AG04450 (cell line): Measurements from ENCODE around the gene CERK. TPM values are rescaled to one million over a fixed set of nuclear protein-coding genes. Genes with fewer than 3 reads are reported as not detected.
"Not testable (repeated sequence)": the region's sequence is repeated elsewhere in the genome, so short reads cannot be mapped to it uniquely, and the experiment has no call there.

ENCODE experiments used
- CTCF ChIA-PET: fragments of 300-600, 350-600 bp; formaldehyde crosslinking; extraction: SDS; loops from one replicate; lab custom pipeline; 2022; ENCODE audit warnings: antibody characterized with exemption, inconsistent platforms; lab: Charles Lee
- POLR2A ChIA-PET: fragments of 350-600 bp; formaldehyde crosslinking; extraction: SDS; loops from one replicate; lab custom pipeline; 2021; ENCODE audit warnings: antibody characterized with exemption, inconsistent platforms; lab: Yijun Ruan, JAX
- DNase-seq: peaks from one replicate; pipeline ENCODE4 v3.0.0-alpha.2; 2011; ENCODE audit warnings: low read depth, low spot score
- H3K27ac ChIP-seq: one replicate; pipeline ENCODE4 v1.5.1; 2012; ENCODE audit warnings: low read depth, low read length, control low read depth
- H3K27me3 ChIP-seq: one replicate; pipeline ENCODE4 v1.6.0; 2012; ENCODE audit warnings: low read length; ENCODE audit not compliant: control insufficient read depth, insufficient read depth
- H3K4me3 ChIP-seq: 2 replicates; pipeline ENCODE4 v1.5.1; 2011; ENCODE audit warnings: mild to moderate bottlenecking, low read depth, low read length, control low read depth
- H3K9me3 ChIP-seq: 2 replicates; pipeline ENCODE4 v1.5.1; 2012; ENCODE audit warnings: low read length; ENCODE audit not compliant: control insufficient read depth, insufficient read depth
- CTCF ChIP-seq: IDR thresholded peaks from 2 replicates; pipeline ENCODE4 v1.5.1; 2011; ENCODE audit warnings: low read depth, low read length, control low read depth, inconsistent platforms
- polyA plus RNA-seq: library from polyadenylated mRNA; depleted of rRNA; stranded (reverse); fragments of >200 nt; gene quantifications from 2 replicates; pipeline ENCODE4 v1.2.3, GENCODE V29; 2011; rRNA removed

CERK gene
- polyA plus RNA-seq, 1 experiment = 29.0 TPM

- no peak overlapping the region for H3K4me3 ChIP-seq
- H3K27ac ChIP-seq = no peak overlapping the region
- ChIA-PET POLR2A (no interaction called here), CTCF (no interaction called here)
- no peak for DNase-seq
- peaks cover 2% of the 10 kb centered on the region for H3K27me3 ChIP-seq
- TF ChIP-seq CTCF = no peak
- no peaks in the 10 kb centered on the region; the same call in 1 of the 2 replicates for H3K9me3 ChIP-seq
Measured at GRCh38 chr22:46637711-46638600, 100.1 kb downstream of the CERK start.

GRCh38 chr22:46636221-46637002, 101.6 kb downstream of the CERK start:
- no peak overlapping the region for H3K27ac ChIP-seq
- TF ChIP-seq CTCF = no peak
- POLR2A ChIA-PET = no interaction called here
- no peaks in the 10 kb centered on the region; the same call in 1 of the 2 replicates for H3K9me3 ChIP-seq
- no peak overlapping the region for H3K4me3 ChIP-seq
- DNase-seq = no peak
- H3K27me3 ChIP-seq = peaks cover 2% of the 10 kb centered on the region
- CTCF ChIA-PET = no interaction called here

GRCh38 chr22:46635756-46636155, 102.3 kb downstream of the CERK start:
- peaks cover 2% of the 10 kb centered on the region for H3K27me3 ChIP-seq
- CTCF ChIA-PET = no interaction called here
- H3K27ac ChIP-seq = no peak overlapping the region
- DNase-seq = no peak
- H3K4me3 ChIP-seq = no peak overlapping the region
- no peak for TF ChIP-seq CTCF
- H3K9me3 ChIP-seq = no peaks in the 10 kb centered on the region; the same call in 1 of the 2 replicates
- POLR2A ChIA-PET = no interaction called here

- POLR2A ChIA-PET, H3K4me3 ChIP-seq, CTCF ChIA-PET, DNase-seq, H3K27ac ChIP-seq, H3K9me3 ChIP-seq, H3K27me3 ChIP-seq: not testable (repeated sequence)
Measured at GRCh38 chr22:46634973-46635685, 102.9 kb downstream of the CERK start.

Other genes with a start within 250 kb of the CERK start
- gene CELSR1, start 200.6 kb downstream of the CERK start, polyA plus RNA-seq = 0.14 and 0.19 TPM in 2 replicates
- gene GRAMD4, start 117.9 kb downstream of the CERK start, polyA plus RNA-seq = 7.5 and 8.2 TPM in 2 replicates
- 19.8 and 21.6 TPM in 2 replicates for gene TBC1D22A, start 24.4 kb upstream of the CERK start, polyA plus RNA-seq